ENCODE data around the gene GPR180. TPM values are rescaled to one million over a fixed set of nuclear protein-coding genes. Genes with fewer than 3 reads are reported as not detected.
"Not testable (repeated sequence)": the region's sequence is repeated elsewhere in the genome, so short reads cannot be mapped to it uniquely, and the experiment has no call there.

The GPR180 gene
- total RNA-seq, 2 donors from 2014 or later, result 6.6 to 6.9 TPM

- Mint-ChIP-seq H3K4me3 (no peak overlapping the region), H3K27ac (no peak overlapping the region), H3K9me3 (no peaks in the 10 kb centered on the region), H3K27me3 (ENCODE audit: insufficient read depth) (no peaks in the 10 kb centered on the region), H3K36me3 (ENCODE audit: low read depth) (peaks cover 13% of the 10 kb centered on the region), H3K4me1 (no peaks in the 10 kb centered on the region)
- Histone ChIP-seq H3K27me3 (ENCODE audit: control insufficient read depth, insufficient read depth, low read length, poor library complexity, severe bottlenecking) (no peaks in the 10 kb centered on the region), H3K36me3 (ENCODE audit: control insufficient read depth, insufficient read depth, low read length) (peaks cover 44% of the 10 kb centered on the region), H3K9me3 (ENCODE audit: control insufficient read depth, low read length) (no peaks in the 10 kb centered on the region), H3K4me1 (ENCODE audit: control insufficient read depth, insufficient read depth, low read length) (no peaks in the 10 kb centered on the region), H3K9ac (ENCODE audit: extremely low read depth, low read length, poor library complexity, severe bottlenecking) (no peak overlapping the region), H3K27ac (ENCODE audit: low read depth, low read length) (no peak overlapping the region), H3K4me3 (ENCODE audit: low read length) (no peak overlapping the region)
- DNase-seq, result no peak
- 83 to 90% methylated on average over 1 to 2 of the region's 2 CpGs for WGBS, 2 experiments (ENCODE audit: insufficient coverage in 1 of 2, insufficient read length in 1 of 2)
- TF ChIP-seq, protein P1, sequence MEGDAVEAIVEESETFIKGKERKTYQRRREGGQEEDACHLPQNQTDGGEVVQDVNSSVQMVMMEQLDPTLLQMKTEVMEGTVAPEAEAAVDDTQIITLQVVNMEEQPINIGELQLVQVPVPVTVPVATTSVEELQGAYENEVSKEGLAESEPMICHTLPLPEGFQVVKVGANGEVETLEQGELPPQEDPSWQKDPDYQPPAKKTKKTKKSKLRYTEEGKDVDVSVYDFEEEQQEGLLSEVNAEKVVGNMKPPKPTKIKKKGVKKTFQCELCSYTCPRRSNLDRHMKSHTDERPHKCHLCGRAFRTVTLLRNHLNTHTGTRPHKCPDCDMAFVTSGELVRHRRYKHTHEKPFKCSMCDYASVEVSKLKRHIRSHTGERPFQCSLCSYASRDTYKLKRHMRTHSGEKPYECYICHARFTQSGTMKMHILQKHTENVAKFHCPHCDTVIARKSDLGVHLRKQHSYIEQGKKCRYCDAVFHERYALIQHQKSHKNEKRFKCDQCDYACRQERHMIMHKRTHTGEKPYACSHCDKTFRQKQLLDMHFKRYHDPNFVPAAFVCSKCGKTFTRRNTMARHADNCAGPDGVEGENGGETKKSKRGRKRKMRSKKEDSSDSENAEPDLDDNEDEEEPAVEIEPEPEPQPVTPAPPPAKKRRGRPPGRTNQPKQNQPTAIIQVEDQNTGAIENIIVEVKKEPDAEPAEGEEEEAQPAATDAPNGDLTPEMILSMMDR (conservative IDR thresholded peaks at IDR 0.05), result no peak
Measured at GRCh38 chr13:94630858-94631257, 29.2 kb downstream of the GPR180 start.

GRCh38 chr13:94632226-94632980 lies 30.7 kb downstream of the GPR180 start:
- Histone ChIP-seq H3K4me1 (ENCODE audit: control insufficient read depth, insufficient read depth, low read length) (no peaks in the 10 kb centered on the region), H3K4me3 (ENCODE audit: low read length) (no peak overlapping the region), H3K27me3 (ENCODE audit: control insufficient read depth, insufficient read depth, low read length, poor library complexity, severe bottlenecking) (no peaks in the 10 kb centered on the region), H3K36me3 (ENCODE audit: control insufficient read depth, insufficient read depth, low read length) (peaks cover 35% of the 10 kb centered on the region), H3K9me3 (ENCODE audit: control insufficient read depth, low read length) (peaks cover 5% of the 10 kb centered on the region), H3K27ac (ENCODE audit: low read depth, low read length) (no peak overlapping the region), H3K9ac (ENCODE audit: extremely low read depth, low read length, poor library complexity, severe bottlenecking) (no peak overlapping the region)
- H3K27me3 Mint-ChIP-seq (ENCODE audit: insufficient read depth), result no peaks in the 10 kb centered on the region
- no peak overlapping the region for H3K4me3 Mint-ChIP-seq
- H3K9me3 Mint-ChIP-seq, result peaks cover 3% of the 10 kb centered on the region
- WGBS, 2 experiments (ENCODE audit: insufficient coverage in 1 of 2, insufficient read length in 1 of 2), result 80 to 96% methylated on average over 2 to 3 of the region's 3 CpGs
- no peak for DNase-seq
- no peaks in the 10 kb centered on the region for H3K4me1 Mint-ChIP-seq
- TF ChIP-seq, protein P1 (conservative IDR thresholded peaks at IDR 0.05), result no peak
- H3K36me3 Mint-ChIP-seq (ENCODE audit: low read depth), result peaks cover 8% of the 10 kb centered on the region
- H3K27ac Mint-ChIP-seq, result no peak overlapping the region

- H3K4me1 ChIP-seq (ENCODE audit: control insufficient read depth, insufficient read depth, low read length); H3K27me3 ChIP-seq (ENCODE audit: control insufficient read depth, insufficient read depth, low read length, poor library complexity, severe bottlenecking); H3K4me3 ChIP-seq (ENCODE audit: low read length); H3K27ac Mint-ChIP-seq; H3K4me3 Mint-ChIP-seq; H3K36me3 Mint-ChIP-seq (ENCODE audit: low read depth); H3K27me3 Mint-ChIP-seq (ENCODE audit: insufficient read depth); H3K4me1 Mint-ChIP-seq; H3K9ac ChIP-seq (ENCODE audit: extremely low read depth, low read length, poor library complexity, severe bottlenecking); DNase-seq; H3K9me3 ChIP-seq (ENCODE audit: control insufficient read depth, low read length); H3K27ac ChIP-seq (ENCODE audit: low read depth, low read length): not testable (repeated sequence)
- H3K36me3 ChIP-seq (ENCODE audit: control insufficient read depth, insufficient read depth, low read length), result peaks cover 12% of the 10 kb centered on the region
- 72 to 86% methylated on average over 2 to 5 of the region's 5 CpGs for WGBS, 2 experiments (ENCODE audit: insufficient coverage in 1 of 2, insufficient read length in 1 of 2)
- peaks cover 11% of the 10 kb centered on the region for H3K9me3 Mint-ChIP-seq
Measured at GRCh38 chr13:94636096-94636495, 34.4 kb downstream of the GPR180 start.

Measured in endodermal cell (in vitro differentiated cells).